Peyer's patch (tissue), 4 donors: Measurements from ENCODE around the gene PTGES.

Experiments used
- POLR2A ChIP-seq, 2 donors: fragments of 450-650 bp; IDR thresholded peaks; one replicate each; pipeline ENCODE4 v1.5.1; 2017; ENCODE audit warnings: antibody characterized with exemption in 2 of 2, mild to moderate bottlenecking in 2 of 2, moderate library complexity in 2 of 2
- TF ChIP-seq, protein P1 (sequence below), 6 experiments: fragments of 450-650 bp in 4 of 6; fragments of 200-600 bp in 2 of 6; sonication (generic) in 1 of 6; IDR thresholded peaks; one replicate each; pipeline ENCODE4 v1.5.1; 2017 to 2019; ENCODE audit warnings: antibody characterized with exemption in 6 of 6, mild to moderate bottlenecking in 3 of 6, moderate library complexity in 1 of 6

DNA sequence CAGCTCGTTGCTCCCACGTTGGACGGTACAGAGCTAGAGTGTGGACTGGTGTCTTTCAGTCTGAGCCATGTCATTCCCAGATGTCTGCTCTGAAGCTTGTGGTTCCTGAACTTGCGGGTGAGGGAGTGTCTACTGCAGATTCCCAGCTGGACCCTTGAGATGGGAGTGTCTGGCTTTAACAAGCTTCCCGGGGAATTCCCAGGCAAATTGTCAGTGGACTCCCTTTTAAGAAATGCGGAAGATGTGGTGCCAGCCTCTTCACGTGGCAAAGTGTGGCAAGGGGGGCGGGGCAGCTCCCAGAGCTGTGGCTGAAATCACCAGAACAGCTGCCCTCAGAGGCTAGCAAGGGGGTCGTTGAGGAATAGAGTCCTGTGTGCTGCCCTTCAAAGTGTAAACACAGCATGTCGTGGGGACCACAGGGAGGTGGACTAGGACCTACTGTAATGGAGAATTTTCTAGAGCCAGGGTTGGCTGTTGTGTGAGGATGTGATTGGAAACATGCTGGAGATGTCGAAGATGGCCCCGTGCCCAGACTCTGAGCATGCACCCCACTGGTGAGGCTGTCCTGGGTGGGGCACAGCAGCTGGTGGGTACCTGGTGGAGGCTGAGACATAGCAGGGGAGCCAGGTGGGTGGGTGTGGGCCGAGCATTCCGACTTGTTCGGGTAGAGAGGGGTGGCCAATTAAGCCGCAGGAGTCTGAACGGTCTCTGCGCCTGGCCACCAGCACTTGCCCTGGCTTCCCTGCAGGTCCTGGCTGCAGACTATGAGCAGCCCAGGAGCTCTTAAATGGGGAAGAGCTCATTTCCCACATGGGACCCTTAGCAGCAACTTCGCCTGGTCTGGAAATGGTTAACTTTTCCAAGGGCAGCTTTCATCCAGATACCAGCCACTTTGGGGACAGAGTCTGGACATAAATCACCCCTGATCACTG, 50.0 kb downstream of the PTGES start:
- TF ChIP-seq, protein P1, sequence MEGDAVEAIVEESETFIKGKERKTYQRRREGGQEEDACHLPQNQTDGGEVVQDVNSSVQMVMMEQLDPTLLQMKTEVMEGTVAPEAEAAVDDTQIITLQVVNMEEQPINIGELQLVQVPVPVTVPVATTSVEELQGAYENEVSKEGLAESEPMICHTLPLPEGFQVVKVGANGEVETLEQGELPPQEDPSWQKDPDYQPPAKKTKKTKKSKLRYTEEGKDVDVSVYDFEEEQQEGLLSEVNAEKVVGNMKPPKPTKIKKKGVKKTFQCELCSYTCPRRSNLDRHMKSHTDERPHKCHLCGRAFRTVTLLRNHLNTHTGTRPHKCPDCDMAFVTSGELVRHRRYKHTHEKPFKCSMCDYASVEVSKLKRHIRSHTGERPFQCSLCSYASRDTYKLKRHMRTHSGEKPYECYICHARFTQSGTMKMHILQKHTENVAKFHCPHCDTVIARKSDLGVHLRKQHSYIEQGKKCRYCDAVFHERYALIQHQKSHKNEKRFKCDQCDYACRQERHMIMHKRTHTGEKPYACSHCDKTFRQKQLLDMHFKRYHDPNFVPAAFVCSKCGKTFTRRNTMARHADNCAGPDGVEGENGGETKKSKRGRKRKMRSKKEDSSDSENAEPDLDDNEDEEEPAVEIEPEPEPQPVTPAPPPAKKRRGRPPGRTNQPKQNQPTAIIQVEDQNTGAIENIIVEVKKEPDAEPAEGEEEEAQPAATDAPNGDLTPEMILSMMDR (IDR thresholded peaks at IDR 0.05), result no peak
- no peak for TF ChIP-seq POLR2A (IDR thresholded peaks at IDR 0.05)
